Gastroesophageal sphincter (tissue), 4 donors: Measurements from ENCODE around the gene ERCC5. TPM values are rescaled to one million over a fixed set of nuclear protein-coding genes. Genes with fewer than 3 reads are reported as not detected.

ENCODE experiments used
- ATAC-seq: fragments of 150-250 bp; one replicate; pipeline ENCODE4 v1.9.1; 2016; ENCODE audit warnings: mild to moderate bottlenecking, moderate library complexity
- H3K27ac ChIP-seq, 4 donors: fragments of 200-600 bp; sonication (generic) in 3 of 4; 1 replicate in 3 of 4; 2 replicates in 1 of 4; pipeline ENCODE4 v1.5.1; 2016 to 2019
- H3K27me3 ChIP-seq: fragments of 200-600 bp; sonication (generic); one replicate; pipeline ENCODE4 v1.5.1; 2019
- H3K36me3 ChIP-seq, 2 donors: fragments of 200-600 bp; sonication (generic); one replicate each; pipeline ENCODE4 v1.5.1; 2019; ENCODE audit warnings: control low read depth in 1 of 2
- H3K4me1 ChIP-seq, 3 donors: fragments of 200-600 bp; sonication (generic); 1 replicate in 2 of 3; 2 replicates in 1 of 3; pipeline ENCODE4 v1.5.1; 2016 to 2019; ENCODE audit warnings: control low read depth in 2 of 3
- H3K4me3 ChIP-seq, 2 donors: fragments of 200-600 bp; sonication (generic); one replicate each; pipeline ENCODE4 v1.5.1; 2019; ENCODE audit warnings: mild to moderate bottlenecking in 1 of 2, moderate library complexity in 1 of 2
- H3K9me3 ChIP-seq, 3 donors: fragments of 200-600 bp; sonication (generic); one replicate each; pipeline ENCODE4 v1.5.1; 2017 to 2019; ENCODE audit warnings: control low read depth in 2 of 3
- EP300 ChIP-seq: sonication (generic); formaldehyde crosslinking; IDR thresholded peaks from one replicate; pipeline ENCODE4 v1.6.1; 2017; ENCODE audit warnings: antibody characterized with exemption, mild to moderate bottlenecking
- POLR2A ChIP-seq, 2 donors: fragments of 450-650 bp; IDR thresholded peaks; one replicate each; pipeline ENCODE4 v1.6.1; 2017; ENCODE audit warnings: antibody characterized with exemption in 2 of 2, mild to moderate bottlenecking in 2 of 2, moderate library complexity in 1 of 2
- POLR2AphosphoS5 ChIP-seq: sonication (generic); formaldehyde crosslinking; IDR thresholded peaks from one replicate; pipeline ENCODE4 v1.6.1; 2017; ENCODE audit warnings: antibody characterized with exemption
- WGBS, 2 donors: methylation state at CpG; one replicate each; pipeline ENCODE4 v1.1.5; 2018; ENCODE audit warnings: low coverage in 1 of 2; 5-methylcytosine and 5-hydroxymethylcytosine counted together
- total RNA-seq, 4 donors: library from RNA; depleted of rRNA; stranded (reverse); fragments of >200 nt; gene quantifications; one replicate each; pipeline ENCODE4 v1.1.0, GENCODE V29; 2016
- TF ChIP-seq, protein P1 (sequence below), 4 experiments: fragments of 200-600 bp in 2 of 4; fragments of 450-650 bp in 2 of 4; sonication (generic) in 1 of 4; IDR thresholded peaks; one replicate each; pipeline ENCODE4 v1.5.1; 2017 to 2019; ENCODE audit warnings: antibody characterized with exemption in 4 of 4, mild to moderate bottlenecking in 2 of 4, moderate library complexity in 2 of 4

ERCC5 gene
- total RNA-seq, 4 donors from 2014 or later = 57.5 to 75.6 (median 65.2) TPM

DNA sequence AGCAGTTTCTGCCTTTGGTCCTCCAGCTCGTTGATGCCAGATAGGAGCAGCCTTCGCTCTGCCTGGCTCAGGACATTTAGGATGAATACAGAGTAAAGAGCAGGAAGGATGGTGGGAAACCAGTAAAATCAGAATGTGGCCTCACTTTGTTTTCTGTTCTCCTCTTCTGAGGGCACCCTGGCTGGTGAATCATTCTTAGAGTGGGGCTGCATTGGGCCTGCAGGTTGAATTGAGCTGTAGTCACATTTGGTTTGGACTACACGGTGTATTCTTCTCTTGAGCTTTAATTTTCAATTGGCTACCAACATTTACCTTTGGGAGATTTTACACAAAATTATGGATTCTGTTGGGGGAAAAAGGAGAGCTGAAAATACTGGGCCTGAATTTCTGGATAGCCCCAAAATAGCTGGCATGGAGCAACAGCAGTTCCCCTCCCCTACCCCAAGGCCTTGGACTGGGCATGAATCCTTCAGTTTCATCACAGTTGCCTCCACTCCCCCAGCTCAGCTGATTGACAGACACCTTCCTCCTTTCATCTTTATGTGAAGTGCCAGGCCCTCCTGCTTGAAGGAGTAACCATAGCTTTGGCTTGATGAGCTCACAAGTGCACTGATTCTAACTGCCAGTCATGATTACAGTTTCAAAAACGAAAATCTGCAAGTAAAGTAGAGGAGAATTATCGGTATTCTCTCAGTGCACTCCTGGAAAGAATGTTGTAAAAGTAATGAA lies 24.3 kb downstream of the ERCC5 start:
- Histone ChIP-seq H3K27me3 (no peaks in the 10 kb centered on the region), H3K9me3 (no peaks in the 10 kb centered on the region), H3K27ac (no peak overlapping the region), H3K4me1 (peaks cover 0 to 11% (median 0%) of the 10 kb centered on the region in 3 donors), H3K4me3 (no peak overlapping the region), H3K36me3 (peaks cover 0 to 78% of the 10 kb centered on the region in 2 donors)
- WGBS, 2 donors = 39 to 53% methylated on average over 4 to 5 of the region's 5 CpGs
- ATAC-seq = no peak
- TF ChIP-seq, protein P1, sequence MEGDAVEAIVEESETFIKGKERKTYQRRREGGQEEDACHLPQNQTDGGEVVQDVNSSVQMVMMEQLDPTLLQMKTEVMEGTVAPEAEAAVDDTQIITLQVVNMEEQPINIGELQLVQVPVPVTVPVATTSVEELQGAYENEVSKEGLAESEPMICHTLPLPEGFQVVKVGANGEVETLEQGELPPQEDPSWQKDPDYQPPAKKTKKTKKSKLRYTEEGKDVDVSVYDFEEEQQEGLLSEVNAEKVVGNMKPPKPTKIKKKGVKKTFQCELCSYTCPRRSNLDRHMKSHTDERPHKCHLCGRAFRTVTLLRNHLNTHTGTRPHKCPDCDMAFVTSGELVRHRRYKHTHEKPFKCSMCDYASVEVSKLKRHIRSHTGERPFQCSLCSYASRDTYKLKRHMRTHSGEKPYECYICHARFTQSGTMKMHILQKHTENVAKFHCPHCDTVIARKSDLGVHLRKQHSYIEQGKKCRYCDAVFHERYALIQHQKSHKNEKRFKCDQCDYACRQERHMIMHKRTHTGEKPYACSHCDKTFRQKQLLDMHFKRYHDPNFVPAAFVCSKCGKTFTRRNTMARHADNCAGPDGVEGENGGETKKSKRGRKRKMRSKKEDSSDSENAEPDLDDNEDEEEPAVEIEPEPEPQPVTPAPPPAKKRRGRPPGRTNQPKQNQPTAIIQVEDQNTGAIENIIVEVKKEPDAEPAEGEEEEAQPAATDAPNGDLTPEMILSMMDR (IDR thresholded peaks at IDR 0.05) = no peak
- TF ChIP-seq EP300 (no peak), POLR2A (IDR thresholded peaks at IDR 0.05) (no peak), POLR2AphosphoS5 (no peak)

DNA sequence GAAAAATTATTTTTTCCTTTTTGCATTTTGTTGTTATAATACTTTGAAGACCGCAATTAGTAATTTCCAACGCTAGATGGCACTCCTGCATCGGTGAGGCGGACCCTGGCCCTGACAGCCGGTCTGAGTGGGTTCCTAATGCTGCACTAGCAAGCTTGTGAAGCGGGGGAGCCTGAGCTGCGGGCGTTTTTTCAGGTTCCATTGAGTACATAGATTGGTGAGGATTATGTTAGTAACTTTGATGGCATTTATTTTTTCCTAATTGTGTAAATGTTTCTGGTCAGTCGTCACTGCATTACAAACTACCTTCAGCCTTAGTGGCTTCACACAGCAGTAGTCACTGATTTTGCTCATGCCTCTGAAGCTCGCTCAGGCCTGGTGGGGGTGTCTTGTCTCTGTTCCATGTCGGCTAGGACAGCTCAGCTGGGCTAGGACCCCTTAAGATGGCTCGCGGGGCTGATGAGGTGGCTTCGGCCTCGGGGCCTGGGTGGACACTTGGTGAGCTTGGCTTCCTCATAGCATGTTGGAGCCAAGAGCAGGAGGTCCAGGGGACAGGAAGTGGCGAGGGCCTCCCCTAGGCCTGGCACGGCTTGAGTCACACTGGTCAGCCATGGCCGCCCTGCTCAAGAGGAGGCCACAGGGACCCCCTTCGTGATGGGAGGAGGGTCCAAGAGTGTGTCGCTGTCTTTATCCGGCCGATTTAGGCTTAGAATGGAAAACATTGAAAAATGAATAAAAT lies 25.0 kb downstream of the ERCC5 start:
- Histone ChIP-seq H3K4me3 (no peak overlapping the region), H3K4me1 (peaks cover 0 to 11% (median 0%) of the 10 kb centered on the region in 3 donors), H3K27ac (no peak overlapping the region), H3K36me3 (peaks cover 0 to 80% of the 10 kb centered on the region in 2 donors), H3K9me3 (no peaks in the 10 kb centered on the region), H3K27me3 (no peaks in the 10 kb centered on the region)
- TF ChIP-seq, protein P1 (IDR thresholded peaks at IDR 0.05) = peak; percentile 42 to 80 (median 54)
- TF ChIP-seq POLR2A (IDR thresholded peaks at IDR 0.05) (no peak), POLR2AphosphoS5 (no peak), EP300 (no peak)
- 21 to 35% methylated on average over 11 to 14 of the region's 22 CpGs for WGBS, 2 donors
- peak; percentile 61 for ATAC-seq

GRCh38 chr13:102872131-102872530 lies 26.3 kb downstream of the ERCC5 start:
- no peak for ATAC-seq
- WGBS, 2 donors = 92 to 96% methylated on average over 7 of the region's 7 CpGs
- H3K4me1 ChIP-seq = peaks cover 0 to 11% (median 0%) of the 10 kb centered on the region in 3 donors
- TF ChIP-seq POLR2AphosphoS5 = no peak
- TF ChIP-seq, protein P1 (IDR thresholded peaks at IDR 0.05) = no peak
- peaks cover 0 to 80% of the 10 kb centered on the region in 2 donors for H3K36me3 ChIP-seq
- no peak overlapping the region for H3K4me3 ChIP-seq
- no peaks in the 10 kb centered on the region for H3K9me3 ChIP-seq
- no peak overlapping the region for H3K27ac ChIP-seq
- H3K27me3 ChIP-seq = no peaks in the 10 kb centered on the region

GRCh38 chr13:102872531-102872930 lies 26.7 kb downstream of the ERCC5 start:
- Histone ChIP-seq H3K36me3 (peaks cover 0 to 80% of the 10 kb centered on the region in 2 donors), H3K9me3 (no peaks in the 10 kb centered on the region)

More at GRCh38 chr13:102872531-102872930, 26.7 kb downstream of the ERCC5 start:
- 23 to 44% methylated on average over 1 of the region's 1 CpG for WGBS, 2 donors
- Histone ChIP-seq H3K27me3 (no peaks in the 10 kb centered on the region), H3K27ac (no peak overlapping the region), H3K4me3 (no peak overlapping the region), H3K4me1 (peaks cover 0 to 11% (median 0%) of the 10 kb centered on the region in 3 donors)
- TF ChIP-seq POLR2AphosphoS5 (no peak), EP300 (no peak), POLR2A (IDR thresholded peaks at IDR 0.05) (no peak)
- TF ChIP-seq, protein P1 (IDR thresholded peaks at IDR 0.05) = no peak
- ATAC-seq = no peak
